Right atrium auricular region (tissue), 2 donors: ENCODE results near the gene CYSRT1. TPM values are rescaled to one million over a fixed set of nuclear protein-coding genes. Genes with fewer than 3 reads are reported as not detected.

Experiments used
- DNase-seq: peaks from one replicate; pipeline ENCODE4 v3.0.0-alpha.2; 2019; ENCODE audit warnings: low spot score
- H3K27ac ChIP-seq, 2 donors: fragments of 200-600 bp; sonication (generic); 1 replicate in 1 of 2; 2 replicates in 1 of 2; pipeline ENCODE4 v1.5.1; 2016 to 2019
- H3K27me3 ChIP-seq, 2 donors: fragments of 200-600 bp; sonication (generic); one replicate each; pipeline versions ENCODE4 v1.5.1 to v1.6.0; 2017 to 2019
- H3K36me3 ChIP-seq: fragments of 200-600 bp; sonication (generic); one replicate; pipeline ENCODE4 v1.5.1; 2016
- H3K4me1 ChIP-seq, 2 donors: fragments of 200-600 bp; sonication (generic); one replicate each; pipeline versions ENCODE4 v1.5.1 to v1.6.0; 2017 to 2019
- H3K4me3 ChIP-seq, 2 donors: fragments of 200-600 bp; sonication (generic); 1 replicate in 1 of 2; 2 replicates in 1 of 2; pipeline ENCODE4 v1.5.1; 2017 to 2019; ENCODE audit warnings: mild to moderate bottlenecking in 1 of 2, moderate library complexity in 1 of 2
- H3K9me3 ChIP-seq, 2 donors: fragments of 200-600 bp; sonication (generic); one replicate each; pipeline ENCODE4 v1.5.1; 2019
- total RNA-seq, 2 donors: library from RNA; depleted of rRNA; stranded (reverse); fragments of >200 nt; gene quantifications; one replicate each; pipeline ENCODE4 v1.1.0, GENCODE V29; 2016
- TF ChIP-seq, protein P1 (sequence below), 2 donors: fragments of 200-600 bp; sonication (generic); IDR thresholded peaks; one replicate each; pipeline ENCODE4 v1.5.1; 2019; ENCODE audit warnings: antibody characterized with exemption in 2 of 2

CYSRT1 gene
- total RNA-seq, 2 donors from 2014 or later, result 0.35 to 0.85 TPM

DNA sequence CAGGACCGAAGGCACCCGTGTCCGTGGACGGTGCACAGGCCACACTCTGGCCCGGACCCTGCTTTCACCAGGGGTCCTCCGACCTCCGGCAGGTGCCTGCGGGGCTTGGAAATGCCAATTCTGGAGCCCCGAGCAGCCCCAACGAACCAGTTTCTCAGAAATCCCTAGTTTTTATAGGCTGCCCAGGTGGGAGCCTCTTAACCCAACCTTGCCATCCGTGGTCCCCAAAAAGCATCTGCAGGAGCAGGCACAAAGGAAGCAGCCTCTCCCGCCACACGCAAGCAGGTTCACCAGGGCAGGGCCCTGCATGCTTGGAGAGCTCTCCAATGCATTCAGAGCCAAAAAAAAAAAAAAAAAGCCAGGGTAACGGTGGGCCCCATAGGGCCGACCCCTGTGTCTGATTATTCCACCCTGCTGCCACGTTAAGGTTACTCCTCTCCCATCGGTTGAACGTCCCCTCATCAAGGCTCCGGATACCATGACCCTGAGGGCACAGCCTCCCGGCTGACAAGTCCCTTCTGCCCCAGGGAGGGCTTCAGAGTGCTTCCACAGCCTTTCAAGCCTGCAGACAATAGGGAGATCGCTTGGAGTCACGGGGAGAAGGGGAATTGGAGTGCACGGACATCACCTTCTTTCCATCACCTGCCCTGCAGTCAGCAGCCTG, 23.6 kb upstream of the CYSRT1 start:
- peak overlapping the region; percentile 56 to 71 for H3K4me3 ChIP-seq
- no peaks in the 10 kb centered on the region for H3K9me3 ChIP-seq
- H3K27me3 ChIP-seq, result no peaks in the 10 kb centered on the region
- peak overlapping the region; percentile 73 to 75 for H3K27ac ChIP-seq
- TF ChIP-seq, protein P1, sequence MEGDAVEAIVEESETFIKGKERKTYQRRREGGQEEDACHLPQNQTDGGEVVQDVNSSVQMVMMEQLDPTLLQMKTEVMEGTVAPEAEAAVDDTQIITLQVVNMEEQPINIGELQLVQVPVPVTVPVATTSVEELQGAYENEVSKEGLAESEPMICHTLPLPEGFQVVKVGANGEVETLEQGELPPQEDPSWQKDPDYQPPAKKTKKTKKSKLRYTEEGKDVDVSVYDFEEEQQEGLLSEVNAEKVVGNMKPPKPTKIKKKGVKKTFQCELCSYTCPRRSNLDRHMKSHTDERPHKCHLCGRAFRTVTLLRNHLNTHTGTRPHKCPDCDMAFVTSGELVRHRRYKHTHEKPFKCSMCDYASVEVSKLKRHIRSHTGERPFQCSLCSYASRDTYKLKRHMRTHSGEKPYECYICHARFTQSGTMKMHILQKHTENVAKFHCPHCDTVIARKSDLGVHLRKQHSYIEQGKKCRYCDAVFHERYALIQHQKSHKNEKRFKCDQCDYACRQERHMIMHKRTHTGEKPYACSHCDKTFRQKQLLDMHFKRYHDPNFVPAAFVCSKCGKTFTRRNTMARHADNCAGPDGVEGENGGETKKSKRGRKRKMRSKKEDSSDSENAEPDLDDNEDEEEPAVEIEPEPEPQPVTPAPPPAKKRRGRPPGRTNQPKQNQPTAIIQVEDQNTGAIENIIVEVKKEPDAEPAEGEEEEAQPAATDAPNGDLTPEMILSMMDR (IDR thresholded peaks at IDR 0.05), result no peak
- H3K36me3 ChIP-seq, result no peaks in the 10 kb centered on the region
- H3K4me1 ChIP-seq, result peaks cover 0 to 83% of the 10 kb centered on the region in 2 donors
- DNase-seq, result no peak

DNA sequence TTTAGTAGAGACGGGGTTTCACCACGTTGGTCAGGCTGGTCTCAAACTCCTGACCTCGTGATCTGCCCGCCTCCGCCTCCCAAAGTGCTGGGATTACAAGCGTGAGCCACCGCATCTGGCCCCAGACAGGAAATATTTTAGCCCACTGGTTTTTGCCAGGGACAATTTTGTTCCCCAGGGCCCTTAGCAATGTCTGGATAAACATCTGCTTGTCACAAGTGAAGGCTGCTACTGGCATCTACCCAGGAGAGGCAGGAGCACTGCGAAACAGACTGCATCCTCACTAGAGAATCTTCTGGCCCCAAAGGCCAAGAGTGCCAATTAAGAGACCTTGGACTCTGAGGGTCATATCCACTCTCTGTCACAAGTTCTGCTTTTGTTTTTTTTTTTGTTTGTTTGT, 22.0 kb upstream of the CYSRT1 start:
- no peak overlapping the region for H3K4me3 ChIP-seq

DNA sequence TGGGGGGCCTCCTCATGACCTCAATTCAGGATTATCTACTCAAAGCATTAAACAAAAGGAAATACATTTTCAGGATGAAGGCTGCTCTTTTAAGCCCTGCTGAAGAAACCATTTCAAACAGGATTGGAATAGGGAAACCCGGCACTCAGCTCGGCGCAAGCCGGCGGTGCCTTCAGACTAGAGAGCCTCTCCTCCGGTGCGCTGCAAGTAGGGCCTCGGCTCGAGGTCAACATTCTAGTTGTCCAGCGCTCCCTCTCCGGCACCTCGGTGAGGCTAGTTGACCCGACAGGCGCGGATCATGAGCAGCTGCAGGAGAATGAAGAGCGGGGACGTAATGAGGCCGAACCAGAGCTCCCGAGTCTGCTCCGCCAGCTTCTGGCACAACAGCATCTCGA, 20.2 kb upstream of the CYSRT1 start:
- H3K4me1 ChIP-seq, result peaks cover 0 to 56% of the 10 kb centered on the region in 2 donors
- no peak for DNase-seq
- H3K27me3 ChIP-seq, result no peaks in the 10 kb centered on the region
- H3K4me3 ChIP-seq, result peak overlapping the region; percentile 65 to 79
- TF ChIP-seq, protein P1 (IDR thresholded peaks at IDR 0.05), result no peak
- H3K9me3 ChIP-seq, result no peaks in the 10 kb centered on the region
- H3K36me3 ChIP-seq, result no peaks in the 10 kb centered on the region
- peak overlapping the region; percentile 59 to 69 for H3K27ac ChIP-seq

More for the DNA sequence above, 22.0 kb upstream of the CYSRT1 start:
- no peaks in the 10 kb centered on the region for H3K36me3 ChIP-seq
- TF ChIP-seq, protein P1 (IDR thresholded peaks at IDR 0.05), result no peak
- H3K27me3 ChIP-seq, result no peaks in the 10 kb centered on the region
- H3K4me1 ChIP-seq, result peaks cover 0 to 74% of the 10 kb centered on the region in 2 donors
- DNase-seq, result no peak
- no peaks in the 10 kb centered on the region for H3K9me3 ChIP-seq
- no peak overlapping the region for H3K27ac ChIP-seq

DNA sequence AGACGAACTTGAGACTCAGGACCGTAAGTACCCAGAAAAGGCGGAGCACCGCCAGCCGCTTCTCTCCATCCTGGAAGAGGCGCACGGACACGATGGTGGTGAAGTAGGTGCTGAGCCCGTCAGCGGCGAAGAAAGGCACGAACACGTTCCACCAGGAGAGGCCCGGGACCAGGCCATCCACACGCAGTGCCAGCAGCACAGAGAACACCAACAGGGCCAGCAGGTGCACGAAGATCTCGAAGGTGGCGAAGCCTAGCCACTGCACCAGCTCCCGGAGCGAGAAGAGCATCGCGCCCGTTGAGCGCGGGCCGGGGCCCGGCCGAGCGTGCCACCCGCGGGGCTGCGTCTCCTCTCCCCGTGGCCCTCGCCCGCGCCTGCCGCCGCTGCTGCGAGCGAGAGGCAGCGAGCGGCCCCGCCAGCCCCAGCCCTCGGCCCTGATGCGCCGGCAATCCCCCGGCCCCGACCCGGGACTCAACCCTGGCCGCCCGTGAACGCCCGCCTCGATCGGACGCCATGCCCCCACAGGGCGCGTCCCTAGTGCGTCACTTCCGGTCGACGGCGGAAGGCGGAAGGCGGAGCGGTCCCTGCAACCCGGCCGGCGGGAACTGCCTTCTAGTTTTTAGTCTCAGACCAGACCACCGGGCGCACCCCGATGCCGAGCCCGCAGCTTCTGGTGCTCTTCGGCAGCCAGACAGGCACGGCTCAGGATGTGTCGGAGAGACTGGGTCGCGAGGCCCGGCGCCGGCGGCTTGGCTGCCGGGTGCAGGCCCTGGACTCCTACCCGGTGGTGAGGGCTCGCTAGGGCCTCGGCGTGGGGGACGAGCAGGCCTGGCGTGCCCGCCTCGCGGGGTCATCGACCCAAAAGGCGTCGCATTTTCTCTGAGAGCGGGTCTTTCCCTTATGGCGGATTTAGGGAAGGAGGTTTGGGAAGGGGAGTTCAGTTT, 19.6 kb upstream of the CYSRT1 start, which contains the start of the genes NDOR1 and TMEM203:
TSS of gene NDOR1 (plus strand) at position 575 of the 944 bp plus-strand sequence. CDS start at position 653, 78 bp downstream.
TSS of gene TMEM203 (minus strand) at position 523 of the 944 bp plus-strand sequence. CDS start at position 289, 234 bp downstream.
- Histone ChIP-seq H3K27ac (peak within 1 kb of the TSS; percentile 59 to 69), H3K36me3 (no peaks in the 10 kb centered on the region), H3K4me1 (peaks cover 0 to 54% of the 10 kb centered on the region in 2 donors), H3K9me3 (no peaks in the 10 kb centered on the region), H3K27me3 (no peaks in the 10 kb centered on the region), H3K4me3 (peak within 1 kb of the TSS; percentile 65 to 79)
- peak; percentile 90 for DNase-seq
- TF ChIP-seq, protein P1 (IDR thresholded peaks at IDR 0.05), result no peak

DNA sequence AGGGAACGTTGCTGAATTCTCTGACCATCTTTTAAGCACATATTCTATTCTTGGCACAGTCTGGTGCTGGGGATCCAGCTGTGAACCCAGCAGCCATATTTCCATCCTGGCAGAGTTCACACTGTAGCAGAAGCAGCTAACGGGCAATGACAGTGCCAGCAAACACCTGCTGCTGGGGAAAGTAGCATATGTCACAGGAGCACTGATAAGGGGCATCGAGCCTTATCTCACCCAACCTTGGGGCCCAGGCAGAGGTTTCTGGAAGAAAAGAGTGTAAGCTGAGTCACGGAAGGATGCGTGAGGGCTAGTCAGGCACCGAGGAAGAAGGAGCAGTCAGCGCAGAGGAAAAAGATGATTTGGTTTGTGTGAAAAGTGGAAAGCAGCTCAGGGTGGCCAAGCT, 18.4 kb upstream of the CYSRT1 start:
- Histone ChIP-seq H3K27ac (no peak overlapping the region), H3K9me3 (no peaks in the 10 kb centered on the region), H3K27me3 (no peaks in the 10 kb centered on the region), H3K36me3 (no peaks in the 10 kb centered on the region), H3K4me3 (peak overlapping the region in 1 of 2 donors; percentile 79), H3K4me1 (peaks cover 0 to 47% of the 10 kb centered on the region in 2 donors)
- TF ChIP-seq, protein P1 (IDR thresholded peaks at IDR 0.05), result no peak
- DNase-seq, result no peak
